Effector memory CD8-positive, alpha-beta T cell (primary cell): Measurements from ENCODE around the gene RBM6.
"Not testable (repeated sequence)": the region's sequence is repeated elsewhere in the genome, so short reads cannot be mapped to it uniquely, and the experiment has no call there.

Experiments
- ATAC-seq: fragments of 150-1000 bp; cut with Tn5 transposase; replicated peaks from 2 replicates; pipeline ENCODE4 v1.10.0; 2021; ENCODE audit warnings: mild to moderate bottlenecking, moderate library complexity
- DNase-seq, 3 experiments: peaks; one replicate each; pipeline ENCODE4 v3.0.0; 2021
- H3K27ac Mint-ChIP-seq, 2 donors: one replicate each; pipeline ENCODE4 v1.8.0; 2022; ENCODE audit warnings: mild to moderate bottlenecking in 2 of 2, mixed read lengths in 2 of 2, moderate library complexity in 2 of 2
- H3K27me3 Mint-ChIP-seq, 2 donors: one replicate each; pipeline ENCODE4 v1.8.0; 2022; ENCODE audit warnings: mixed read lengths in 2 of 2
- H3K36me3 Mint-ChIP-seq: one replicate; pipeline ENCODE4 v1.8.0; 2022; ENCODE audit warnings: mild to moderate bottlenecking, moderate library complexity, mixed read lengths; ENCODE audit not compliant: insufficient read depth
- H3K4me1 Mint-ChIP-seq, 2 donors: one replicate each; pipeline ENCODE4 v1.8.0; 2022; ENCODE audit warnings: low read depth in 2 of 2, mixed read lengths in 2 of 2
- H3K4me3 Mint-ChIP-seq, 2 donors: one replicate each; pipeline ENCODE4 v1.8.0; 2022; ENCODE audit warnings: mild to moderate bottlenecking in 2 of 2, mixed read lengths in 2 of 2, moderate library complexity in 2 of 2
- H3K9me3 Mint-ChIP-seq, 2 donors: one replicate each; pipeline ENCODE4 v1.8.0; 2022; ENCODE audit warnings: mixed read lengths in 2 of 2

Gene RBM6

GRCh38 chr3:50031201-50031600 lies 91.3 kb downstream of the RBM6 start:
- peaks cover 7 to 19% of the 10 kb centered on the region in 2 donors for H3K4me1 Mint-ChIP-seq

DNA sequence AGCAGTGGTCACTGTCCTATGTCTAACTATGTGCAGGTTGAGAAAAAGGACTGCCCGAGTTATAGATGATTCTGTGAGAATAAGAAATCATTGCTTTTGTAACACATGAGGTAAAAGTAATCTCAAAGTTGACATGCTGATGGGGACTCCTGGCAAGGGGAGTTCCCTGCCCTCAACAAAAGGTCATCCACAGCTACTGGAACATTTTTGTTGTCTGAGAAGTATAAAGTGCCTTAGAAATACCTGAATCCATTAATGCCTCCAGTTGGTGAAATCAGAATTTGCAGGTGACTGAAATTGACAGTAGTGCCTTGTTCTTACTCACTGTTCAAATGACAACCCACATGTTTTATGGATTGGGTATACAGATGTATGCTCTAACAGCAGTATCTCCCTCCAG lies 105.0 kb downstream of the RBM6 start:
- Mint-ChIP-seq H3K9me3 (no peaks in the 10 kb centered on the region), H3K27ac (no peak overlapping the region), H3K4me1 (peaks cover 4 to 10% of the 10 kb centered on the region in 2 donors), H3K27me3 (no peaks in the 10 kb centered on the region), H3K4me3 (no peak overlapping the region), H3K36me3 (peaks cover 32% of the 10 kb centered on the region)
- ATAC-seq = no peak
- no peak for DNase-seq

More at GRCh38 chr3:50031201-50031600, 91.3 kb downstream of the RBM6 start:
- H3K9me3 Mint-ChIP-seq, H3K36me3 Mint-ChIP-seq, DNase-seq, ATAC-seq, H3K27ac Mint-ChIP-seq, H3K4me3 Mint-ChIP-seq, H3K27me3 Mint-ChIP-seq: not testable (repeated sequence)

GRCh38 chr3:50047426-50047825 lies 107.5 kb downstream of the RBM6 start:
- H3K9me3 Mint-ChIP-seq = no peaks in the 10 kb centered on the region
- peaks cover 40% of the 10 kb centered on the region for H3K36me3 Mint-ChIP-seq
- H3K27ac Mint-ChIP-seq = no peak overlapping the region

DNA sequence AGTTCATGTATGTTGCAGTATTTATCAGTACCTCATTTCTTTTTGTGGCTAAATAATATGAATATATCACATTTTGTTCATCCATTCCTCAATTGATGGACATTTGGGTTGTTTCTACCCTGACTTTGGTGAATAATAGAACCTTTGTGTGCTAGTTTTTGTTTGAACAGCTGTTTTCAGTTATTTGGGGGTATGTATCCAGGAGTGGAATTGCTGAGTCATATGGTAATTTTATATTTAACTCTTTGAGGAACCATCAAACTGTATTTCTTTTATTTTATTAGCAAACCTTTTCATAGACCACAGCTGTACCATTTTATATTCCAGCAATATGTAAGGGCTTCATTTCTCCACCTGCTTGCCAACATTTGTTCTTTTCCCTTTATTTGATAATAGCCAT lies 110.4 kb downstream of the RBM6 start:
- no peaks in the 10 kb centered on the region for H3K27me3 Mint-ChIP-seq
- ATAC-seq = no peak
- H3K27ac Mint-ChIP-seq = peak overlapping the region; percentile 7 to 18
- no peaks in the 10 kb centered on the region for H3K9me3 Mint-ChIP-seq
- peaks cover 56% of the 10 kb centered on the region for H3K36me3 Mint-ChIP-seq
- no peak for DNase-seq
- H3K4me3 Mint-ChIP-seq = no peak overlapping the region
- peaks cover 0 to 2% of the 10 kb centered on the region in 2 donors for H3K4me1 Mint-ChIP-seq

More at GRCh38 chr3:50047426-50047825, 107.5 kb downstream of the RBM6 start:
- Mint-ChIP-seq H3K27me3 (no peaks in the 10 kb centered on the region), H3K4me3 (no peak overlapping the region), H3K4me1 (peaks cover 2 to 3% of the 10 kb centered on the region in 2 donors)
- ATAC-seq = no peak
- no peak for DNase-seq

GRCh38 chr3:50057756-50058155 lies 117.8 kb downstream of the RBM6 start:
- no peak overlapping the region for H3K27ac Mint-ChIP-seq
- H3K9me3 Mint-ChIP-seq = no peaks in the 10 kb centered on the region
- DNase-seq (no peak), ATAC-seq (no peak)
- peaks cover 88% of the 10 kb centered on the region for H3K36me3 Mint-ChIP-seq
- no peaks in the 10 kb centered on the region for H3K27me3 Mint-ChIP-seq
- H3K4me1 Mint-ChIP-seq = no peaks in the 10 kb centered on the region
- no peak overlapping the region for H3K4me3 Mint-ChIP-seq

GRCh38 chr3:50068134-50068533 lies 128.2 kb downstream of the RBM6 start:
- DNase-seq (no peak), ATAC-seq (no peak)
- H3K4me1 Mint-ChIP-seq = peaks cover 0 to 2% of the 10 kb centered on the region in 2 donors
- H3K27me3 Mint-ChIP-seq = no peaks in the 10 kb centered on the region
- H3K9me3 Mint-ChIP-seq = no peaks in the 10 kb centered on the region
- H3K4me3 Mint-ChIP-seq = no peak overlapping the region
- peak overlapping the region in 1 of 2 donors; percentile 54 for H3K27ac Mint-ChIP-seq
- H3K36me3 Mint-ChIP-seq = peaks cover 86% of the 10 kb centered on the region

DNA sequence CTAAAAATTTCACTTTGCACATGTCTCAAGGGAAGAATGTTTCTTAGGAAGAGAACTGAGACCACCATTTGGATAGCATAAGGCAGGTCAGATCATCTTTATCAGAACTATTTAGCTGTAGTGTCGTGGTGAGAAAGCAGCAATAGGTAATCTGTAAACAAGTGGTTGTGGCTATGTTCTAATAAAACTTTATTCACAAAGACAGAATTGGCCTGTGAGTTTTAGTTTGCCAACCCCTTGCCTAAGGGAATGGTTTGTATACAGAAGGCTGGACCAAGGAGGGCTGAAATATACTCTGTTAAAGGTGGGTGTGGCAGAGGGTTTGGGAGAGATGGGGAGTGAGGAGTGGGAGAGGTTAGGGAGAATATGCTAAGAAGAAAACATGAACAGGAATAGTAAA lies 138.1 kb downstream of the RBM6 start:
- no peak overlapping the region for H3K4me3 Mint-ChIP-seq
- H3K9me3 Mint-ChIP-seq = no peaks in the 10 kb centered on the region
- ATAC-seq = no peak
- peak overlapping the region; percentile 61 to 65 for H3K27ac Mint-ChIP-seq
- no peak for DNase-seq
- H3K36me3 Mint-ChIP-seq = peaks cover 42% of the 10 kb centered on the region
- H3K27me3 Mint-ChIP-seq = no peaks in the 10 kb centered on the region
- peaks cover 0 to 5% of the 10 kb centered on the region in 2 donors for H3K4me1 Mint-ChIP-seq

- DNase-seq (no peak), ATAC-seq (no peak)
Measured at GRCh38 chr3:50078622-50079021, 138.7 kb downstream of the RBM6 start.

DNA sequence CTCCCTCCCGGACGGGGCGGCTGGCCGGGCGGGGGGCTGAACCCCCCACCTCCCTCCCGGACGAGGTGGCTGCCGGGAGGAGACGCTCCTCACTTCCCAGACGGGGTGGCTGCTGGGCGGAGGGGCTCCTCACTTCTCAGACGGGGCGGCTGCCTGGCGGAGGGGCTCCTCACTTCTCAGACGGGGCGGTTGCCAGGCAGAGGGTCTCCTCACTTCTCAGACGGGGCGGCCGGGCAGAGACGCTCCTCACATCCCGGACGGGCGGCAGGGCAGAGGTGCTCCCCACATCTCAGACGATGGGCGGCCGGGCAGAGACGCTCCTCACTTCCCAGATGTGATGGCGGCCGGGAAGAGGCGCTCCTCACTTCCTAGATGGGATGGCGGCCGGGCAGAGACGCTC lies 145.0 kb downstream of the RBM6 start:
- not testable (repeated sequence) for DNase-seq, H3K9me3 Mint-ChIP-seq, ATAC-seq, H3K27me3 Mint-ChIP-seq, H3K4me1 Mint-ChIP-seq, H3K27ac Mint-ChIP-seq, H3K4me3 Mint-ChIP-seq
- H3K36me3 Mint-ChIP-seq = peaks cover 23% of the 10 kb centered on the region

More at GRCh38 chr3:50078622-50079021, 138.7 kb downstream of the RBM6 start:
- Mint-ChIP-seq H3K9me3 (no peaks in the 10 kb centered on the region), H3K4me1 (peaks cover 0 to 5% of the 10 kb centered on the region in 2 donors), H3K27ac (peak overlapping the region; percentile 61 to 65), H3K4me3 (no peak overlapping the region), H3K27me3 (no peaks in the 10 kb centered on the region), H3K36me3 (peaks cover 38% of the 10 kb centered on the region)

DNA sequence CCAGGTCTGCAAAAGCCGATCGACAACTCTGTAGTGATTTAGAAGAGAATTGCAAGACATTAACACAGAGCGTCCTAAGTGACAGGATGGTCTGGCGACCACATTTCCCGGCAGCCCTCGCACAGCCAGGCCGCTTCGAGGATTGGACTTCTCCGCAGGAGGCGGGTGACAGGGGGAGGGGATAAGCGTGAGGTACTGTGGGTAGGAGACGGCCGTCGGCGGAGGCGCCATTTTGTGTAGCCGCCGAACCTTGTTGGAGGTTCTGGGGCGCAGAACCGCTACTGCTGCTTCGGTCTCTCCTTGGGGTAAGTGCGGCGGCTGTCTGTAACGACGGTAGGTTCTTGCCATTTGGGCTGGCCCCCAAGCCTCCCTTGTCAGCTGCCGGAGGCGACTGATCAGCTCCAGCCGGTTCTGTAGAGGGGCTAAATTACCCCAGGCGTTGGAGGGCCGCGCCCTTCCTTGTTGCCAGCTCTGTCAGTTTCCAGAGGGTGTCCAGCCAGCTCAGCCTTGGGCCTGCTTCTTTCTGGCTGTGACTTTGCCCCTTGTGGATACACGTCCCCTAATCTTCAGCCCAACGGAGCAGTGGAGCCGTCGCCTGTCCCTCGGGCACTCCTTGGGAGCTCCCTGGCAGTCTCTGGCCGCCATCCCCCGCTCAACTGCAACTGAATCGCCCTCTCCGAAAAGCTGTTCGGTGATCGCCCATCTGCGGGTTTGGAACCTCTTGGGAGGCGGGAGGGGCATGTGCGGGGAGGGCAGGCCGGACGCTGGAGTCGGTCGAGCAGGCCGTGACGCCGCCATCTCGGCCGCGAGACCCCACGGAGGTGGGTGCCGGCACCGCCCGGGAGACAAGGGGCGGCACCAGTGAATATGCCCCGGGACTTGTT lies 149.0 kb downstream of the RBM6 start, which contains the start of gene RBM5:
Gene RBM5, plus strand, starts transcription at position 195 of the 884 bp plus-strand sequence. CDS start 1,516 bp downstream, outside the sequence.
- Mint-ChIP-seq H3K27me3 (no peaks in the 10 kb centered on the region), H3K9me3 (no peaks in the 10 kb centered on the region), H3K36me3 (peaks cover 59% of the 10 kb centered on the region), H3K27ac (peak within 1 kb of the TSS; percentile 97 to 99), H3K4me3 (peak within 1 kb of the TSS; percentile 94 to 96), H3K4me1 (peaks cover 18 to 29% of the 10 kb centered on the region in 2 donors)
- ATAC-seq (peak; percentile 99), DNase-seq (peak; percentile 85 to 89 (median 88))

GRCh38 chr3:50089609-50089945 lies 149.6 kb downstream of the RBM6 start:
- H3K36me3 Mint-ChIP-seq = peaks cover 65% of the 10 kb centered on the region

DNA sequence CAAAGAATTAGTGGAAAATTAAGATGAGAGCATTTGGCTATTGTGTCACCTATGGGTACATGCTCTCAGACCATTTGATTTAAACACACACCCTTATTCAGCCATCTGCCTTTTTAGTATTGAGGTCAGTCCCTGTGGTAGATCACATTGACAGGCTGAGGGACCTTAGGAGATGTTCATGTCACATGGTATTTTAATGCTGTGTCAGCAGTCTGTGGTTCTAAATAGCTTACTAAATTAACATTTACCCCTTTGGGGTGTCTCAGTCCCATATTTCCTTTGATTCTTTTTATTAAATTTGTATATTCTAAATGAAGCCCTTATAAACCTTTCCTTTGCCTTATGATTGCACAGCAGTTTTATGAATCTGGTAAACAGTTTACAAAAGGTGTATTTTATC lies 151.0 kb downstream of the RBM6 start:
- no peak for ATAC-seq
- H3K4me3 Mint-ChIP-seq = peak overlapping the region; percentile 94 to 96

More at GRCh38 chr3:50089609-50089945, 149.6 kb downstream of the RBM6 start:
- no peaks in the 10 kb centered on the region for H3K9me3 Mint-ChIP-seq
- no peaks in the 10 kb centered on the region for H3K27me3 Mint-ChIP-seq
- peak overlapping the region; percentile 94 to 96 for H3K4me3 Mint-ChIP-seq
- peak overlapping the region; percentile 97 to 99 for H3K27ac Mint-ChIP-seq
- H3K4me1 Mint-ChIP-seq = peaks cover 18 to 29% of the 10 kb centered on the region in 2 donors
- DNase-seq (no peak), ATAC-seq (no peak)

GRCh38 chr3:50095352-50095998 lies 155.5 kb downstream of the RBM6 start:
- no peak for ATAC-seq
- no peak for DNase-seq
- H3K27me3 Mint-ChIP-seq = no peaks in the 10 kb centered on the region
- peak overlapping the region in 1 of 2 donors; percentile 37 for H3K4me3 Mint-ChIP-seq
- H3K36me3 Mint-ChIP-seq = peaks cover 100% of the 10 kb centered on the region
- H3K9me3 Mint-ChIP-seq = no peaks in the 10 kb centered on the region
- peak overlapping the region in 1 of 2 donors; percentile 49 for H3K27ac Mint-ChIP-seq
- peaks cover 19 to 27% of the 10 kb centered on the region in 2 donors for H3K4me1 Mint-ChIP-seq

More for the DNA sequence above, 151.0 kb downstream of the RBM6 start:
- no peak for DNase-seq
- H3K27me3 Mint-ChIP-seq = no peaks in the 10 kb centered on the region
- peaks cover 79% of the 10 kb centered on the region for H3K36me3 Mint-ChIP-seq
- H3K4me1 Mint-ChIP-seq = peaks cover 25 to 33% of the 10 kb centered on the region in 2 donors
- no peaks in the 10 kb centered on the region for H3K9me3 Mint-ChIP-seq
- peak overlapping the region; percentile 97 to 99 for H3K27ac Mint-ChIP-seq
